Stimulated activated CD4-positive, alpha-beta T cell treated with anti-CD3 and anti-CD28 coated beads, Interleukin-15, amount 100 ng/mL, for 1 hour (primary cell): ENCODE data around the gene THOC5.

Source experiments
- DNase-seq, 2 donors: peaks; one replicate each; pipeline ENCODE4 v3.0.0-alpha.2; 2020; ENCODE audit warnings: low read depth in 1 of 2, low spot score in 1 of 2

THOC5 gene

GRCh38 chr22:29478326-29479276 lies 75.0 kb downstream of the THOC5 start:
- DNase-seq: peak in 1 of 2 donors; percentile 15

- no peak for DNase-seq
These were observed 75.7 kb downstream of the THOC5 start for GRCh38 chr22:29477723-29478318.

GRCh38 chr22:29476116-29476515 lies 77.4 kb downstream of the THOC5 start:
- no peak for DNase-seq

GRCh38 chr22:29475550-29475949 lies 78.0 kb downstream of the THOC5 start:
- DNase-seq: no peak

GRCh38 chr22:29473001-29473400 lies 80.6 kb downstream of the THOC5 start:
- DNase-seq: no peak

- DNase-seq: peak; percentile 37 to 52
These were observed 83.2 kb downstream of the THOC5 start for GRCh38 chr22:29470159-29470855.

- no peak for DNase-seq
These were observed 83.8 kb downstream of the THOC5 start for GRCh38 chr22:29469755-29470154.

- no peak for DNase-seq
These were observed 89.0 kb downstream of the THOC5 start for GRCh38 chr22:29464581-29464980.

GRCh38 chr22:29463629-29464028 lies 89.9 kb downstream of the THOC5 start:
- no peak for DNase-seq

- no peak for DNase-seq
These were observed 92.3 kb downstream of the THOC5 start for GRCh38 chr22:29461263-29461662.

GRCh38 chr22:29459773-29460172 lies 93.8 kb downstream of the THOC5 start:
- DNase-seq: no peak

GRCh38 chr22:29458551-29458950 lies 95.0 kb downstream of the THOC5 start:
- no peak for DNase-seq

GRCh38 chr22:29457730-29458129 lies 95.8 kb downstream of the THOC5 start:
- no peak for DNase-seq

- no peak for DNase-seq
These were observed 97.3 kb downstream of the THOC5 start for GRCh38 chr22:29456211-29456671.
